ENCODE results near the gene CHD2.
A peak's percentile ranks its signal among the peaks of the same experiment; 100 is the strongest.
"Not testable (repeated sequence)": the region's sequence is repeated elsewhere in the genome, so short reads cannot be mapped to it uniquely, and the experiment has no call there.

The CHD2 gene

DNA sequence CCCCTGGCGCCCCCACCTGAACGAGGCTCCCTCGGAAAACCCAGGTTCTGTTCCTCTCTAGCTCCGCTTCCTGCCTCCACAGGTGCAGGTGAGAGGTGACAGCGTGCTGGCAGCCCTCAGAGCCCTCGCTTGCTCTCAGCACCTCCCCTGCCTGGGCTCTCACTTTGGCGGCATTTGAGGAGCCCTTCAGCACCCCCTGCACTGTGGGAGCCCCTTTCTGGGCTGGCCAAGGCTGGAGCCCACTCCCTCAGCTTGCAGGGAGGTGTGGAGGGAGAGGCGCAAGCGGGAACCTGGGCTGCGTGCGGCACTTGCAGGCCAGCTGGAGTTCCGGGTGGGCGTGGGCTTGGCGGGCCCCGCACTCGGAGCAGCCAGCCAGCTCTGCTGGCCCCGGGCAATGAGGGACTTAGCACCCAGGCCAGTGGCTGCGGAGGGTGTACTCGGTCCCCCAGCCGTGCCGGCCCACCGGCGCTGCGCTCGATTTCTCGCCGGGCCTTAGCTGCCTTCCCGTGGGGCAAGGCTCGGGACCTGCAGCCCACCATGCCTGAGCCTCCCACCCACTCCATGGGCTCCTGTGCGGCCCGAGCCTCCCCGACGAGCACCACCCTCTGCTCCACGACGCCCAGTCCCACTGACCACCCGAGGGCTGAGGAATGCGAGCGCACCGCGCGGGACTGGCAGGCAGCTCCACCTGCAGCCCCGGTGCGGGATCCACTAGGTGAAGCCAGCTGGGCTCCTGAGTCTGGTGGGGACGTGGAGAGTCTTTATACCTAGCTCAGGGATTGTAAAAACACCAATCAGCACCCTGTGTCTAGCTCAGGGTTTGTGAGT lies 131.6 kb downstream of the CHD2 start:
- H3K27me3 ChIP-seq (ENCODE audit: control insufficient read depth, insufficient read depth, low read length, poor library complexity, severe bottlenecking); H3K4me3 ChIP-seq (ENCODE audit: insufficient read depth, low read depth, low read length); H3K36me3 ChIP-seq (ENCODE audit: control insufficient read depth, insufficient read depth, low read length); H3K4me1 ChIP-seq (ENCODE audit: control insufficient read depth, insufficient read depth, low read length); H3K9me3 ChIP-seq (ENCODE audit: control insufficient read depth, low read length); H3K27ac ChIP-seq (ENCODE audit: insufficient read depth, low read depth, low read length, poor library complexity, severe bottlenecking): not testable (repeated sequence)
- WGBS, 2 experiments: 95 to 96% methylated on average over 44 of the region's 44 CpGs

DNA sequence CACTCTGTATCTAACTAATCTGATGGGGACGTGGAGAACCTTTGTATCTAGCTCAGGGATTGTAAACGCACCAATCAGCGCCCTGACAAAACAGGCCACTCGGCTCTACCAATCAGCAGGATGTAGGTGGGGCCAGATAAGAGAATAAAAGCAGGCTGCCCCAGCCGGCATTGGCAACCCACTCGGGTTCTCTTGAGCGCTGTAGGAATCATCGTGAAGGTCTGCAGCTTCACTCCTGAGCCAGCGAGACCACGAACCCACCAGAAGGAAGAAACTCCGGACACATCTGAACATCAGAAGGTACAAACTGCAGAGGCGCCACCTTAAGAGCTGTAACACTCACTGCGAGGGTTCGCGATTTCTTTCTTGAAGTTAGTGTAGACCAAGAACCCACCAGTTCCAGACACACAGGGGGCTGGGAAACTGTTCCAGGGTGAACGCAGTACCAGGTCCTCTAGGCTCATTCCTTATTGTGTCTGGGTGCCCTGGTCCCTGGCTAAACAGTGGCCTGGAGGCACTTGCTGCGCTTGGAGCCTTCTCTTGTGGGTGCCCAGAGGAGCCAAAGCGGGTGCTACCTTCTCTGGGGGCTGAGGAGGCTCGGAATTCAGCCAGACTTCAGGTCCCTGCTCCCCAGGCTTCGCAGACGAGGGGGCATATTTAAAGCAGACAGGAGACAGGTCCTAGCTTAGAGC lies 132.5 kb downstream of the CHD2 start:
- H3K4me1 ChIP-seq (ENCODE audit: control insufficient read depth, insufficient read depth, low read length); H3K27me3 ChIP-seq (ENCODE audit: control insufficient read depth, insufficient read depth, low read length, poor library complexity, severe bottlenecking); H3K36me3 ChIP-seq (ENCODE audit: control insufficient read depth, insufficient read depth, low read length); H3K27ac ChIP-seq (ENCODE audit: insufficient read depth, low read depth, low read length, poor library complexity, severe bottlenecking); H3K4me3 ChIP-seq (ENCODE audit: insufficient read depth, low read depth, low read length); H3K9me3 ChIP-seq (ENCODE audit: control insufficient read depth, low read length): not testable (repeated sequence)
- WGBS, 2 experiments: 94 to 96% methylated on average over 21 of the region's 21 CpGs

DNA sequence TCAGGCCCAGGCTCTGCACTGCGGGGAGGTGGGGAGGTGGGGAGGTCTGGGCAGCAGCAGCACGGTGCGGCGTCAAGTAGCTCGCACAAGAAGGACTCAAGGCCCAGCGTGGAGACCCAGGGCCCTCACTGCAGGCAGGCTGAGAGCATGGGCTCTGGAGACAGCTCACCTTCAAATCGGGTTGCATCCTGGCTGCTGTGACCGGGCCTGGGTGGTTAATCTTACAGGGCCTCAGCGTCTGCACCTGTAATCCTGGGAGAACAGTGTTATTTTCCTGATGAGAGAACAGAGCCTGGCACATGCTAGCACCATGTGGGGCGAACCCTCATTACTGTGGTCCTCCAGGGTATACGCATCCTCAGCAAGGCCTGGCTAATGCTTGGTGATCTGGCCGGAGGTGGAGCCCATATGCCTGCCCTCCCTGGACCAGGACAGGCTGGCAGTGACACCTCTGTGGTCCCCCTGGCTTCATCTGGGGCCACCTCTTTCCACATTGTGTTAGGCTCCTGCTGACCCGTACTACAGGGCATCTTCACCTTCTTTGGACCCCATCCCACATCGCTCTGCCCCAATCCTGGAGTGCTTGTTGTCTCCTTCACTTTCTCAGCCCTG lies 133.4 kb downstream of the CHD2 start:
- H3K27ac ChIP-seq (ENCODE audit: insufficient read depth, low read depth, low read length, poor library complexity, severe bottlenecking): no peak overlapping the region
- peaks cover 5% of the 10 kb centered on the region for H3K4me1 ChIP-seq (ENCODE audit: control insufficient read depth, insufficient read depth, low read length)
- H3K4me3 ChIP-seq (ENCODE audit: insufficient read depth, low read depth, low read length): no peak overlapping the region
- no peaks in the 10 kb centered on the region for H3K9me3 ChIP-seq (ENCODE audit: control insufficient read depth, low read length)
- H3K36me3 ChIP-seq (ENCODE audit: control insufficient read depth, insufficient read depth, low read length): no peaks in the 10 kb centered on the region
- no peaks in the 10 kb centered on the region for H3K27me3 ChIP-seq (ENCODE audit: control insufficient read depth, insufficient read depth, low read length, poor library complexity, severe bottlenecking)
- WGBS, 2 experiments: 94 to 95% methylated on average over 14 of the region's 14 CpGs

DNA sequence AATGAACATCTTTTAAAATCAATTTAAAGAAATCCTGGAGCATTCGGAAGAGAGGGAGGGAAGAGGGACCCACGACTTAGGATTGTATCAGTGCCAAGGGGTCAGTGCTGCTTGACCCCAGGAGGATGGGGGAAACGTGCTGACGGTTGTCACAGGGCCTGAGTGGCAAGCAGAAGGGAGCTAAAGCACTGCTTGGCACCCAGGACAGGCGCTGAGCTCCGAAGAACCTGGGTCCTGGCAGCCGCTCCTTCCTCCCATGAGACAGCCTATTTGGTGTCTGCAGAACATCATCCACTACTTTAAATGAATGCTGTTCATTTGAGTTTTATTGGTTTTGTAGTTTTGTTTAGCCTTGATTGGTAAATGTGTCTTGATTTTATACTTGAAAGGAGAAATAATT lies 134.4 kb downstream of the CHD2 start:
- Histone ChIP-seq H3K27me3 (ENCODE audit: control insufficient read depth, insufficient read depth, low read length, poor library complexity, severe bottlenecking) (no peaks in the 10 kb centered on the region), H3K36me3 (ENCODE audit: control insufficient read depth, insufficient read depth, low read length) (no peaks in the 10 kb centered on the region), H3K27ac (ENCODE audit: insufficient read depth, low read depth, low read length, poor library complexity, severe bottlenecking) (no peak overlapping the region), H3K4me1 (ENCODE audit: control insufficient read depth, insufficient read depth, low read length) (peaks cover 5% of the 10 kb centered on the region), H3K4me3 (ENCODE audit: insufficient read depth, low read depth, low read length) (no peak overlapping the region), H3K9me3 (ENCODE audit: control insufficient read depth, low read length) (no peaks in the 10 kb centered on the region)
- 91 to 94% methylated on average over 7 of the region's 7 CpGs for WGBS, 2 experiments

DNA sequence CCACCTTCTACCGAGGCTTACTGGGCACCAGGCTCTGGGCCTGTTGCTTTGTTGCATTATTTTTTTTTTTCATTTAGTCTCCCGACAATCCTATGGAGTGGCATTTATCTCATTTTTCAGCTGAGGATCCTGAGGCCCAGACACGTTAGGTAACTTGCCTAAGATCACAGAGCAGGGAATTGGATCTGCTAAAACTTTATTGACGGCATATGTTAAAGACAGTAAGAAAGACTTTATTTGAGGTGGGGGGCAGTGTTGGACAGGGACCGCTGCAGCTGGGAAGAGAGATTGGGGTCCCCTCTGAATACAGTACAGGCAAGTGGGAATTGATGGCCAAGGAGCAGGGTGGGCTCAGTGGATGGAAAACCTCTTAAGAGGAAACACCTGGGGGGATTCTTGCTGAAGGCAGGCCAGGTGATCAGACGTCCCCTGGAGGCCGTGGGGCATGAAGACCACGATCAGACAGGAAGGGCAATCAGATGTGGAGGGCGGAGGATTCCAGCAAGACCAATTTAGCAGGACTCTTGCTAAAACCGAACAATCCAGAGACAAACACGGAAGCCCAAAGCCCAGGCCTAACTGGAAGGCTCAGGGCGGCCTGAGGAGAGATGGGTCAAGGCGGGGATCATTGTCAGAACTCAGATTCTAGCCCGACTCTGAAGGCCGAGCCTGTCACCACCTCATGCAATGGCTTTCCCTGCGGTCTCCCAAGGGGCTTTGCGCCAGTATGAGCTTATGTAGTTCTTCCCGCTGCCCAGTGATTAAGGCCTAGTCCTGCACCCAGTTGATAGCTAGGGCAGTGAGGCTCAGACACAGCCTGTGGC lies 135.2 kb downstream of the CHD2 start:
- no peaks in the 10 kb centered on the region for H3K27me3 ChIP-seq (ENCODE audit: control insufficient read depth, insufficient read depth, low read length, poor library complexity, severe bottlenecking)
- H3K4me1 ChIP-seq (ENCODE audit: control insufficient read depth, insufficient read depth, low read length): peaks cover 5% of the 10 kb centered on the region
- H3K4me3 ChIP-seq (ENCODE audit: insufficient read depth, low read depth, low read length): no peak overlapping the region
- H3K9me3 ChIP-seq (ENCODE audit: control insufficient read depth, low read length): no peaks in the 10 kb centered on the region
- no peak overlapping the region for H3K27ac ChIP-seq (ENCODE audit: insufficient read depth, low read depth, low read length, poor library complexity, severe bottlenecking)
- WGBS, 2 experiments: 87 to 89% methylated on average over 18 of the region's 18 CpGs
- H3K36me3 ChIP-seq (ENCODE audit: control insufficient read depth, insufficient read depth, low read length): no peaks in the 10 kb centered on the region

DNA sequence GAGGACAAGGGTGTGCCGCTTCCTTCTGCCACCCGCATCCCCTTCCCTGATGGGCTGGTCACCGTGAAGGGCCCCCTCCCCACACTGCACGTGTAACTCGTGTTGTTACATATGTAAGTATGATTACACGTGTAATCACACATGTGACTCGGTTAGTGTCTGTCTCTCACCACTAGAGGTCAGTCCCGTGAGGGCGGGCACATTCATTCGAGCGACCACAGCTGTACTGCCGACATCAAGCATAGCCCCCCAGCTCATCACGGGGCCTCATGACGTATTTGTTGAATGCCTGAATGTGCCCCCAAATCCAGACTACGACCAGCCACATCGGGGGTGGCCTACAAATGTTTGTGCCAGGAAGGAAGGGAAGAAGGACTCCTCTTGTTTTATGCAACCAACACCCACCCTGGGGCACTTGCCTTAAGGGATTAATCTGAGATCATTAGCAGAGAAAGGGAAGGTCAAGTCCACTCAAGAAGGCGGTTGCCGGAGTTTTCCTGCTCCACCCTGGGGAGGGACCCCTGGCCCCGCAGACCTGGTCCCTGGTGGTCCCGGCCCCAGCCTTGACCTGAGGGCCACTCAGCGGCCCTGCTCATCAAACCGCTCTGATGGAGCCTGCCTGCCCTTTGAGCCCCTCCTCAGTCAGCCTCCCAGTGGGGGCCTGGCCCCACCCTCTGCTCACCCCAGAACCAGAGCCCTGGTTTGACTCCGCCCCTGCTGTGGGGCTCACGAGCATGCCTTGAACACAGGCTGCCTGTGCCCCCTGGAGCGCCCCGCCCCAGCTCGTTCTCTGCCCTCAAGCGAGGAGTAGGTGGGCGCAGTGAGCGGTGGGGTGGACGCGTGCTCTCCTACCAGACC lies 136.1 kb downstream of the CHD2 start:
- Histone ChIP-seq H3K27me3 (ENCODE audit: control insufficient read depth, insufficient read depth, low read length, poor library complexity, severe bottlenecking) (no peaks in the 10 kb centered on the region), H3K4me1 (ENCODE audit: control insufficient read depth, insufficient read depth, low read length) (peaks cover 5% of the 10 kb centered on the region), H3K36me3 (ENCODE audit: control insufficient read depth, insufficient read depth, low read length) (no peaks in the 10 kb centered on the region), H3K4me3 (ENCODE audit: insufficient read depth, low read depth, low read length) (no peak overlapping the region), H3K9me3 (ENCODE audit: control insufficient read depth, low read length) (no peaks in the 10 kb centered on the region), H3K27ac (ENCODE audit: insufficient read depth, low read depth, low read length, poor library complexity, severe bottlenecking) (no peak overlapping the region)
- 76 to 78% methylated on average over 32 of the region's 32 CpGs for WGBS, 2 experiments

DNA sequence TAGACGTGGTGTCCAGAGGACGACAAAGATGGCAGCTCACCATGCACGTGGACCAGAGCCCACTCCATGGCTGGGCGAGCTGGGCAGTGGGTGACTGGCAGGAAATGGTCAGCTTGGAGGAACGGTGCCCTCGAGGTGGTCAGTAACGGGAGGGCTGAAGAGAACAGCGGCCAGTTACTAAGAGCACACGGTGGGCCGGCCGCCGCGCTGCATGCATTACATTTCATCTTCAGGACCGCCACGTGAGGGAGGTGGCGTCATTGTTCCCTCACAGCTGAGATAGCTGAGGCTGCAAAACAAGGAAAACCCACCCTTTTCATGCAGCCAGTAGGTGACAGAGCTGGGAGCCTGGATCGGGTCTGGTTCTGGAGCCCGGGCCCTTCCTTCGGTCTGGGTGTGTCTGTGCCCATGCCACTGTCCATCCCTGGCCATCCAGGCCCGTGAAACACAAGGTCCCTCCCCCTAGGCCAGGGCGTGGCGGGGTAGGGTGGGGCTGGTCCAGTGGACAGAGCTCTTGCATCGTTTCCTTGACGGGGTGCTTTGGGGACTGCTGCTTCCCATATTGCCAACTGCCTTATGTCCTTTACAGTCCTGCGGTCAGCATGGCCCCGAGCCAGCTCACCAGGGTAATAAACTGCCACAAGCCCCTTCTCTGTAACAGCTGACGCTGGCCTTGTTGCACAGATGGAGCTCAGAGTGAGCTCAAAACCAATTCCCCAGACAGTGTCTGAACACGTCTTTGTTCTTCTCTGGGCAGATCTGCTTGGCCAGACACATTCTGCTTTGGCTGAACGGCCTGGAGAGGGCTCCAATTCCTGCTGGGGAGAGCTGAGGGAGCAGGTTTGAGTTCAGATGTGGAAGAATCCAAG lies 137.1 kb downstream of the CHD2 start:
- Histone ChIP-seq H3K27me3 (ENCODE audit: control insufficient read depth, insufficient read depth, low read length, poor library complexity, severe bottlenecking) (no peaks in the 10 kb centered on the region), H3K36me3 (ENCODE audit: control insufficient read depth, insufficient read depth, low read length) (no peaks in the 10 kb centered on the region), H3K4me1 (ENCODE audit: control insufficient read depth, insufficient read depth, low read length) (peaks cover 5% of the 10 kb centered on the region), H3K4me3 (ENCODE audit: insufficient read depth, low read depth, low read length) (no peak overlapping the region), H3K9me3 (ENCODE audit: control insufficient read depth, low read length) (no peaks in the 10 kb centered on the region), H3K27ac (ENCODE audit: insufficient read depth, low read depth, low read length, poor library complexity, severe bottlenecking) (peak overlapping the region; percentile 39)
- WGBS, 2 experiments: 90 to 93% methylated on average over 29 of the region's 29 CpGs

DNA sequence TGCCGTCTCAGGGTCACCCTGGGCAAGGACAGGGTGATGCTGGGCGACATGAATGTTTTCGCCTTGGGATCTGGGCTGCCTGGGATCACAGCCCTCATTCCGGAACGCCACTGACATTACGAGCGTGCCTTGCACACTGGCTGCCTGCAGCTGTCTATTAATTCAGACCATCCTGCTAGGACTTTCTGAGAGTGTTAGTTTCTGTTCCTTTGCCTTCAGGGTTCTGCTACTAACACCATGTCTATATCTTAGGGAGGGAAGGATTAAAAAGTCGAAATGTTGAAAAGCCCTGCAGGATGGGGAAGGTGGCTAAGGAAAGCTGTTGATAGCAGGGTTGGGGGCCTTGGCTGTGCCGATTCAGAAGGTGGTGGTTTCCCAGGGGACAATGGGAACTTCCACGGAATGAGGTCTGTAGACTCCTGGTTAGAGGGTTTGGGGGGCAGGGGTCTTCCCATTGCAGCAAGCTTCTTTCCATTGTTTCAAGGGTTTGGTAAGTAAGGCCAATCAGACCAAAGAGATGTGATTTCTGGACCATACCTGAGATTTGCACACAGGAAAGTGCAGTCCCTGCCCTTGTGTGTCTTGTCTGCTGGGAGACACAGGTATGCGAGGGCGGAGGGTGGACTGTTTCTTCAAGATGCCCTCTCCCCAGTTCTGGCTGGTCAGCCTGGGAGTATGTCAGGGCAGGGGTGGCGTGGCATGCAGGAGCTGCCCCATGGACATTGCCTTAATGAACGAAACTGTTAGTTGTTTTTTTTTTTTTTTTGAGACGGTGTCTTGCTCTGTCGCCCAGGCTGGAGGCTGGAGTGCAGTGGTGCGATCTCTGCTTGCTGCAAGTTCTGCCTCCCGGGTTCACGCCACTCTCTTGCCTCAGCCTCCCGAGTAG lies 137.9 kb downstream of the CHD2 start:
- WGBS, 2 experiments: 92 to 94% methylated on average over 19 to 20 of the region's 20 CpGs
- no peak overlapping the region for H3K4me3 ChIP-seq (ENCODE audit: insufficient read depth, low read depth, low read length)
- no peaks in the 10 kb centered on the region for H3K27me3 ChIP-seq (ENCODE audit: control insufficient read depth, insufficient read depth, low read length, poor library complexity, severe bottlenecking)
- peak overlapping the region; percentile 39 for H3K27ac ChIP-seq (ENCODE audit: insufficient read depth, low read depth, low read length, poor library complexity, severe bottlenecking)
- peaks cover 5% of the 10 kb centered on the region for H3K4me1 ChIP-seq (ENCODE audit: control insufficient read depth, insufficient read depth, low read length)
- H3K9me3 ChIP-seq (ENCODE audit: control insufficient read depth, low read length): no peaks in the 10 kb centered on the region
- H3K36me3 ChIP-seq (ENCODE audit: control insufficient read depth, insufficient read depth, low read length): peaks cover 4% of the 10 kb centered on the region

Measured in ectodermal cell (in vitro differentiated cells).